NCI-H226 (cell line): Measurements from ENCODE around the gene CLDN11.

Source experiments
- DNase-seq: peaks from one replicate; pipeline ENCODE4 v3.0.0-alpha.2; 2015

CLDN11 gene

DNA sequence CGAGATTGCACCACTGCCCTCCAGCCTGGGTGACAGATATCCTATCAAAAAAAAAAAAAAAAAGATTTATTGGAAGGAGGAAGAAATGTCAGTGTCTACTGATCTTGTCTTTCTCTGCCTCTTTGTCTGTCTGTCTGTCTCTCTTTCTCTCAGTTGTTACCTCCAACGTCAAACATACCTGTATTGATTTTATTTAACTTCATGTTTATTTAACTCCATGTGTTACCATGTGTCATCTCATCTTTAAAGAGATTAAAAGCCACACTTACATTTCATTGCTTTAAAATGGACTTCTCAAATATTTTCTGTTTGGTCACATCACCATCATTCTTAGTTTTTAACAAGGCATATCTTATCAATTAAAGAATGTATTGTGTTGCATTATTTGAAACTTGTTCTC is 9.4 kb downstream of the CLDN11 start:
- no peak for DNase-seq

DNA sequence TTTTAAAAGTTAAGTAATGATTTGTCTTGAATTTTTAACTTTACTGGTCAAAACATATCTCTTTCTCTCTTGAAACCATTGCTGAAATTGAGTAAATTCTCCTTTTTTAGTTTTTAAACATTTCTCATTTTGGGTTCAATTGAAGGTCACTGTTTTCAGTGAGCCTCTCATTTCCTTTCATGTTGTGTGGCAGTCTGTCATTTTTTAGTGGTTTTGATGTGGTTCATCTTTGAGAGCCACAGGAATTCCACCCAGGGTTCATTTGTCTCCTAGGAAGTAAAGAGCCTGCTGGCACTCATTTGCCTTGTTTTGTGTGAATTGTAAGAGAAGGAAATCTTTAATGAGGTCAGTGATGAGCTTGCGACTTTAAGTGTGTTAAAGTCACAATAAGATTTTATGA is 10.4 kb downstream of the CLDN11 start:
- DNase-seq = peak; percentile 36

DNA sequence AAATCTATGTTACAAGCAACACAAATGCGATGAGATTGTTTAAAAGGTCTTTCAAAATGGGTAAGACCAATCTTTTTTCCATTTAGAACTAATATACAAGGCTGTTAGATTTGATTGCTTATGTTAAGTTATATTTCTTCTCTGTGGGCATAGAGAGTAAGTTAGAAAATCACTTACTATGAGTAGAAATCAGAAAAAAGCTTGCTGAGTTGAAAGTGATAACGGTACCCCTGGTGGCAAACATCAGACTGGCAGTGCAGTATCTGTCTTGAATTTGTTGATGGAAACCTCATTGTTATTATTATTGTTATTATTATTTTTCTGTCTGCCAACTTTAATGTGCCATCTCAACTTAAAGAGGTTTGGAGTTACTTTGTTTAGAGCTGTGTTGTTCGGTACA is 12.4 kb downstream of the CLDN11 start:
- no peak for DNase-seq

DNA sequence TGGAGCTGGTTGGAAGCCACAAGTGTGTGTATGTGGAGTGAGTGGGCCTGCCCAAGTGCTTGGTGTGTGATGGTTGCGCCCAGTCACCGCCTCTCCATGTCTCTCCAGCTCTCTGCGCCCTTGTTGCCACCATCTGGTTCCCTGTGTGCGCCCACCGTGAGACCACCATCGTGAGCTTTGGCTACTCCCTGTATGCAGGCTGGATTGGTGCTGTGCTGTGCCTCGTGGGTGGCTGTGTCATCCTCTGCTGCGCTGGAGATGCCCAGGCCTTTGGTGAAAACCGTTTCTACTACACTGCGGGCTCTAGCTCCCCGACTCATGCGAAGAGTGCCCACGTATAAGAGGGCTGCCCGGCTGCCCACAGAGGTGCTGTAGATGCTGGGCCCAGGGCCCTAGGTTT is 13.7 kb downstream of the CLDN11 start:
- no peak for DNase-seq

DNA sequence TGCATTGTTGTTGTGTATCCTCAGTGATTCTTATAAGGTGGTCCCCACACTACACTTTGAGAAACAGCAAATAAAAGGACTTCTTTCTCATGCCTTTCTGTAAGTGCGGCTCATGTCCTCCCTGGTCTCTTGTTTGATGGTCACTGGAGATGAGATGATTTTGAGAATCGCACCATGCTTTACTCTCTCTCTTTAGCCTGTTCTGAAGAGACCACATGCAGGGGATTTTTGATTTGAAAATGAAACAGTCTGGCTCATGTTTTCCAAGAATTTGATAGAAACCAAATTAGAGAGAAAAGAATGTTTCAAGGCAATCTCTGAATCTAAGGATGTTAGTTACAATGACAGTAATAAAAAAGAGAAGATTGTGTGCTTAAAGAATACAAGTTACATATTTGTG is 18.0 kb downstream of the CLDN11 start:
- DNase-seq = no peak

DNA sequence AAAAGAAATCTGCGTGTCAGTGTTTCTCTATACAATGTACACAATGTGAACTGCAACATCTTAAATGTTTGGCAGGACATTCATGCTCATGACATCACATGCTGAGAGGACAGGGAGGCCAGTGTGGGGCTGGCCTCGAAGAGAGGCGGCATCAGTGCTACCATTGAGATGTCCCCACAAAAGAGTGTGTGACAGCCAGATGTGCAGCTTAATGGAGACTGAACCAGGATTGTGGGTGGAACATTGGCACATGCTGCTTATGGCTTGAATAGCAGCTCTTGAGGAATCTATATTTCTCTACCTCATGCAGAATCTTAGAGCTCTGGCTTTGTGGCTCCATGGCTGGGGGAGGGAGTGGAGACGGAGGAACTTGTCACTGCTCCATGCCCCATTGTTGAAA is 18.5 kb downstream of the CLDN11 start:
- DNase-seq = no peak

DNA sequence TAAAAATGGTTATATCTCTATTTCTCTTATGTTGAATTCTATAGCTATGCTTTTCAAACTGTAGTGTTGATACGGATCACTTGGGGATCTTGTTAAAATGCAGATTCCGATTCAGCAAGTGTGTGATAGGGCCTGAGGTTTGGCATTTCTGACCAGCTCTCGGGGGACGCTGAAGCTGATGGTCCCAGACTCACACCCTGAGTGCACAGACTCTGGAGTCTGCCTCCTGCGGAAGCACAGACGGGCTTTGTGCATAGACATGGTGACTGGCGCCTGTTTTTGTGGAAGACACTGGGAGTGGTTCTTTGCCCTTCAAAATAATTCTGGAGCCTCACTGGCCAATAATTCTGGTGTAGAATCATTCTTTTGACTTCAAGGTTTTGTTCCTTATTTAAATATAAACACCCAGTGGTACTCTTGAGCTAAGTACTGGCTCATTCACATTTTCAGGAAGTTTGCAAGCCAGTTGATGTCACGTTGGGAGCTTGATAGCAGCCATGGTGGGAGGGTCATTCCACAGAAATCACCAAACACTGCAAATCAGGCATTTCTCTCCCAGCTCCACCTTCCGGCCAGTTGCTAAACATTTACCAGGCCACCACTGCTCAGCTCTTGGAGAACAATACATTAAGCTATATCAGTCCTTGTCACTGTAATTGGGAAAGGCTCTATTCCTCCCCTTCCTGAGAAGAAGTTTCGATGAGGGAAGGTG is 19.2 kb downstream of the CLDN11 start:
- no peak for DNase-seq

DNA sequence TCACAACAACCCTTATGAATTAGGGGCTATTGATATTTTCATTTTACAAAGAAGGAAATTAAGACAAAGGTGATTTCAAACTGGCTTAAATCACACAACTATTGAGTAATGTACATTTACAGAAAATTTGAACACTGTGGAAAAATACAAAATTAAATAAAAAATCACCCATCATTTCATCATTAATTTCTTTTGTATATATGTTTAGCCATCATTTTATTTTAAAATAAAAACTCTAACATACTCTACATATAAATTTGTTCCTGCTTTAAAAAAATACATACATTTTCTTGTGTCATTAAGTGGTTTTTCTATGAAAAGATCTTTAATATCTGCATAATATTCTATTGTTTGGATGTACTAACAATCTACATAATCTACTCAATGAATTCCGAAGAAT is 20.2 kb downstream of the CLDN11 start:
- DNase-seq = no peak

DNA sequence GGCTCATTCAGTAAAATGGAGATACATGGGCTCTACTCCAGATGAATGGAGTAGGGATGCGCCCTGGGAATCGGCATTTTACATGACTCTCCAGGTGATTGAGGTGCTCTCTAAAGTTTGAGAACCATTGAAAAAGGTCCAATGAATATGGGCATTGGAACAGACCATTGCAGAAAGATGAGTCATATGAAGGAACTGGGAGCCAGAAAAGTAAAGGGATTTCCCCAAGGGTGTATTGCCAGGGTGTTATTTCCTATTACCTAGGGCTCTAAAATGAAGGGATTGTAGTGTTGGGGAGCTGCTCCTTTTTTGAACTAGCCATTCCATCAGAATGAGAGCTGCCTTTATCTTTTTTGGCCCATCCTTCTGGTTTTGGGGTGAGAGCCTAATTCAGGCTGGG is 21.7 kb downstream of the CLDN11 start:
- DNase-seq = peak; percentile 74

DNA sequence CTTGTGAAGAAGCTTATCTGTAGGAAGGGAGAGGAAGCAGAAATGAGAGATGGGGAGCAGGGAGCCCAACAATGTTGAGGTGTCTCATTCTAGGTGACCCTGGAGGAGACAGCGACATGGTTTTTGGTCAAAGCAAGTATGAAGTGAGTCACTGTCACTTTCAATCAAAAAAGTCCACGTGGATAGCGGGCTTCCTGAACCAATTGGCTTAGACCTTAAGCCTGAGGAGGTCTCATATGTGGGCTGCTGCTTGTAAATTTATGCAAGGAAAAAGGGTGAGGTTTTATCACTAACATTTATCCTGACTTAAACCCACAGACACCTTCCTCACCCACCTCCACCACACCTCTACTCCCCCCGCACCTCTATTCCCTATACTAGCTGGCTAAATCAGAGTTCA is 22.7 kb downstream of the CLDN11 start:
- no peak for DNase-seq

DNA sequence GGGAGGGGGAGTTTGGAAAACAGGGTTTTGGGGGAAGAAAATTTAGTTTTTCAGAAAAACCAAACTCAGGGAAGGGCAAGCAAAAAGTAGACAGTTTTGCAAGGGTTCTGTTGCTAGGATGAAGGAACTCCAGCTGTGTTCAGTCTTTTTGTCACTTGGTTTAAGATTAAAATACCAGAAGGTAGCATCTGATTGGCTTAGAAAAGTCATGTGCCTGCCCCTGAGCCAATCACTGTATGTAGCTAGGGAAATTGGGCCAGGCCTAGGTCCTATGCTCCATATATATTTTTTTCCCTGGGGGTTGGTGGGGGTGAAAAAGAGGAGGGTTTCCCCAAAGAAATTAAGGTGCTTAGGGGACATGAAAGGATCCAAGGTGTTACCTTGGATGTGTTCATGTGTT is 24.3 kb downstream of the CLDN11 start:
- DNase-seq = no peak

DNA sequence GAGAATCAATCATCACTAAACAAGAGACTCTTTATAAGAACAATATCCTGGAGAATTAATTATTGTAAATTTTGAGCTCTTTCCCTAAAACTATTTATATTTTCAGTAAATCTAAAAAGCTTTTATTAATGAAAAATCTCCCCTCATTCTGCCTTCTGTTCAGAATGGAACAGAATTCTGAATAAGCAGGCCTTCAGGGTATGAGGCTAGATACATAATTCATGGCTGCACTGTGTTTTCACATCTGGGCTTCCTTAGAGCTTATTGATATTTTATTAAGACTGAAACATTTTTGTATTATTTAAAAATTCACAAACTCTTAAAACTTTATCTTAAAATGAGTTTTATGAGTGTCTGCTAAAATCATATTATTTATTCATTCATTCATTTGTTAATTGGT is 24.8 kb downstream of the CLDN11 start:
- DNase-seq = no peak

DNA sequence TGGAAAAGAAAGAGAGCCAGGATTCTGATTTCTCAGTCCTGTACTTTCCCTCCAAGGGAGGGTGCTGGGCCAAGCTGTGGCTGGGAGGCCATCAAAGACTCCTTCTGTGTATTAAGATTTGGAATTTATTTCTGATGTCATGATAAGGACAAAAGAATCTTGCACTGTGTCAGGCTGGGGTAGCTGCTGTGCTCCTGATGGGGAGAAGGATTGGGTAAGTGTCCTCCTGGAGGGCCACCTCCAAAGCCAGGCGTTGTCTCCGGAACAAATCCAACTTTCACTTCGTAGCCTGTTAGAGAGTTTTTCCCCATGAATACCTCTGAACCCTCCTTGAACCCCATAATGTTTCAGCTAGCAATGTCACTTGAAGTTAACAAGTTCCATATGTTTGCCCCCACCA is 29.9 kb downstream of the CLDN11 start:
- DNase-seq = no peak

DNA sequence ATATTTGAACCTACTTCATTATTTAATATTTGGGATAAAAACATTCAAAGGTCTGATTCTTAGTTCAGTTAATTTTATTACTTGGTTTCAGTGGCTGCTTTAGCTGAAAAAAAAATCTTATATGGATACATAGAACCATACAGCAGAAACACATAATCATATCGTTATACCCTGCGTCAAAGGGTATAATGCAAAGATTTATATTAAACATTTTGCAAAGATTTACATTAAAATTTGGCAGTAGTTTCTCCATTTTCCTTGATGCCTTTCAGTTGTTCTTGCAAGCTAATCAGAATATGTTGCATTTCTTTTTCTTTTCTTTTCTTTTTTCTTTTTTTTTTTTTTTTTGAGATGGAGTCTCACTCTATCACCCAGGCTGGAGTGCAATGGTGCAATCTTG is 31.4 kb downstream of the CLDN11 start:
- no peak for DNase-seq

DNA sequence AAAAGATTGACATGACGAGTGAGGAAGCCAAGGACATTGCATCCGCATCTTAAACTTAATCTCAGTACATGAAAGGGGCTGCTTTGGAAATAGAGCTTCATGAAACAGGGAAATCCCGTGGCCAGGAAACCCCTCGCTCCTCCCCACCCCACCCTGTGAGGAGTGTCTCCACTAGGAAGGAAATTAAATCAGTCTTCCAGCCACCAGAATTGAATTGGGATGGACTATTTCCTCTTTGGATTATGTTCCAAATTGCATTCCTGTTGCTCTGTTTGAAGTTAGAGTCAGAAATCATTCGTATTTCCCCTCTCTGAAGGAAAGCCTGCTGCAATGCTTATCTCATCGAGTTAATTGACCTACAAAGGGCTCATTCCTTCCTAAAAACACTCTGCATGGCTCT is 35.8 kb downstream of the CLDN11 start:
- DNase-seq = no peak

DNA sequence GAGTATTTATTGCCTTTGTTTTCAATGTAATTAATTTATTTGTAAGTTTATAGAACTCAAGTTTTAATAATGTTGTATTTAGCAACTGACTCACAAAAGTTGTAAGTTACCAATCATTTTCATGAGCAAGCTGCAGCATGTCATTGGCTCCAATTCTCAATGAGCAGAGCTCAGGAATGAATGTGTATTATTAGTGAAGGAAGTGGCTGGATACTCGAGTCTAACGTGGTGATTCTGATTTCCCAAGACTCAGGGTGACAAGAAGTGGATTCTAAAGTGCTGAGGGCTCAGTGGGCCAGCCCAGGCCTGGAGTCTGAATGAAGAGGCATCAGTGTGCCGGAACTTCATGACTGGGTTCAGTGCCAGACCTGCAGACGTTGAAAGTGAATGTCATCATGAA is 39.6 kb downstream of the CLDN11 start:
- DNase-seq = no peak

DNA sequence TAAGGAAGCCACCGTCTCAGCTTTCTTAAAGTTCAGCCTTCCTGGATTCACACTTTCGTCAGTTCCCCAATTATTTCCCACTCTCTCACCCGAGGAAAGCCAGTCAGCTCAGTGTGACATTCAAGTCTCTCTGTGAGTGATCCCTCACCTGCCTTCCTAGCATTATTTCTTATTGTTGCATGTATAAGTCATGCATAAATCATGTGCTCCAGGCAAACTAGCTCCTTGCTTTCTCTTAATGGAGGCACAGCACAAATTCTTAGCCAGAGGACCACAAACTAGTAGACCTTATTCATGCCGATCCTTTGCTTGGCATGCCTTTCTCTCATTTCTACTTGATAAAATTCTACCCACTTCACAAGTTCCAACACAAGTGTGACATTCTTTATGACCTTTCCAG is 44.3 kb downstream of the CLDN11 start:
- DNase-seq = no peak

DNA sequence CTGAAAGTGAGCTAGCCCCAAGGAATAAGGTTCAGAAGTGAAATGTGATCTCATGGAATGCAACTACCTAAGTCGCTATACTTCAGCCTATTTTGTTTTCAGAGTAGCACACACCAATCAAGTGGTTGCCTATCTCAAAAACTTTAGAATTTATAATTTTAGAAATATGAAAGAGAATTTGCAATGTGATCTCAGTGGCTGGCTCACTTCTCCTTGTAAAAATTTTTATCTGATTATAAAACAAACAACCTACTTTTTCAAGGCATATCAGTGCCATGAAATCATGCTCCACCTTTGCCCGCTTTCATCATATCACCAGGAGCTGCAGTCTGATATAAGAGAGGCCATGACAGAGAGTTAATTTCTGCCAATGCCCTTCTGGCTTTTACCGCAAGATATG is 47.3 kb downstream of the CLDN11 start:
- no peak for DNase-seq

DNA sequence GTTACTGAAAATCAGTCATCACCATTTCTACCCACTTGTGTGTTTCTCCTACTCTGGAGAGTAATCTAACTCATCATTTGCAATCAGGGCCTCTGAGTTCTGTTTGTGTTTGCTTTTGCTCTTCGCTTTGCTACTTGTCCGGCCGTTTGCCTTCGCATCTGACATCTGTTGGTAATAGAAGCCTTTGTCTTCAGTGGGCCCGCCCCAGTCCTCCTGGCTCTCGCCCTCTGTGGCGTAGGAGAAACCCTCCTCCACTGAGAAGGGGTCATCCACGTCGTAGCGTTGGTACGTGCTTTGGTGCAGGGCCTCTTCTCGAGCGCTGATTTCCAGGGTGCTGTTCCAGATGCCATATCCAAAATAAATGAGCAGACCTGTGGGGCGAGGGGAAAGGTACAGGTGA is 48.3 kb downstream of the CLDN11 start:
- DNase-seq = no peak

DNA sequence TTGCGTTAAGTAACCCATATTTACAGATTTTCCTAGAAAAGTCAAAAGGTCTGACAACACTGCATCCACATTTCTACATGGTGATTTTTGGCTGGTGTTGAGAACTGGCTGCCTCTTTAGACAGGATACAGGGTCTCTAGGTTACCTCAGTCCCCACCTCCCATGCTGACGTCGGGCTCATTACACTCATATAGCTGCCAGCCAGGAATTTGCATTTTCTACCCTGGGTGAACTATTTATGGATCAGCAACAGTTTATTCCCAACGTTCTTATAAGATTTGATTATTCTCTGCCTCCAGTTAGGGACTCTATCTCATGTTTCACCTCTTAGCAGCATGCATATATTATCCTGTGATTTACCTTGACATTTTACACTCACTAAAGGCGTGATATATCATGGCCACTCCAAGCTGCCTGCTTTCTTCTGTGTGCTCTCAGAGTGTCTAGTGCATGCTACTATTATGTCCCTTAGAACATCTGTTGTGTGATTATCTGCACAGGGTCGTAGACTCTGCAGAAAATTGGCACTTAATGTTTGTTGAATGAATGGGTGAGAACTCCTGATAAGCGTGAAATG is 49.0 kb downstream of the CLDN11 start:
- DNase-seq = no peak

DNA sequence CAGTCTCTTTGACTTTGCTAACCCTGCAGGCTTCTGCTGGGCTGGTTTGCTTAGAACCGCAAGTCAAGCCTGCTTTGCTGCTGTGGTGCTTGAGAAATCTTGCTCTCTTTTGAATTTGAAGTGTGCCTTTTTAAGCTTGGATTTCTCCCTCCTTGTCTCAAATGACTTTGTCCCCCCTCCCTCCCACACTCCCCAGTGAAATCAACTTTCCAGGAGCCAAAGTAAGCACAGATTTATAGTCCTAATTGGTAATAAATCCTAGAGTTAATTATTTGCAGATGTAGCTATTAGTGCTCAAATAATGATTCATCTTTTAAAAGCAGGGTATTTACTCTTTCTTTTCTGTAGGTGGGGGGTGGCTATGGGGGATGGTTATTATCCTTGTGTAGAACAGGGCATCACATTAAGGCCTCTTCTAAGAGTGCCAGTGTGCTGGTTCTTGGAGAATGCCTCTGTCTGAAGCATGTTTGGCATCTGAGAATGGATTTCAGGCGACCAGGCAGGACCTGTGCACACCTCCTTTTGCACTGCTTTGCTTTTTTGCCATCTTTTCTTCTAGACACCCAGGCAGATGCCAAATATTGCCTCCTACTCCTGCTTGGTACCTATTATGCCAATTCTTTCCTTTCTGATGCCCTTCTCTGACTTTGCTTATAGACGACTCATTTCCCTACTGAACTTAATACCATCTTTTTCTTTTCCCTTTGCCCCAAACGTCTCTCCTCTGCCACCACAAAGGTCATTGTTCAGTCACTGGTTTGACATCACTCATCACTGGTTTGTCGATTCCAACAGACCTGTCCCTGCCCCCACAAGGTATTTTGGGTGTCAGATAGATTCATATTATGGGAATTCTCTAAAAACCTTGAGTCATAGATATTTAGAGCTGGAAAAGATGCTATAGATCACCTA is 50.7 kb downstream of the CLDN11 start:
- no peak for DNase-seq

DNA sequence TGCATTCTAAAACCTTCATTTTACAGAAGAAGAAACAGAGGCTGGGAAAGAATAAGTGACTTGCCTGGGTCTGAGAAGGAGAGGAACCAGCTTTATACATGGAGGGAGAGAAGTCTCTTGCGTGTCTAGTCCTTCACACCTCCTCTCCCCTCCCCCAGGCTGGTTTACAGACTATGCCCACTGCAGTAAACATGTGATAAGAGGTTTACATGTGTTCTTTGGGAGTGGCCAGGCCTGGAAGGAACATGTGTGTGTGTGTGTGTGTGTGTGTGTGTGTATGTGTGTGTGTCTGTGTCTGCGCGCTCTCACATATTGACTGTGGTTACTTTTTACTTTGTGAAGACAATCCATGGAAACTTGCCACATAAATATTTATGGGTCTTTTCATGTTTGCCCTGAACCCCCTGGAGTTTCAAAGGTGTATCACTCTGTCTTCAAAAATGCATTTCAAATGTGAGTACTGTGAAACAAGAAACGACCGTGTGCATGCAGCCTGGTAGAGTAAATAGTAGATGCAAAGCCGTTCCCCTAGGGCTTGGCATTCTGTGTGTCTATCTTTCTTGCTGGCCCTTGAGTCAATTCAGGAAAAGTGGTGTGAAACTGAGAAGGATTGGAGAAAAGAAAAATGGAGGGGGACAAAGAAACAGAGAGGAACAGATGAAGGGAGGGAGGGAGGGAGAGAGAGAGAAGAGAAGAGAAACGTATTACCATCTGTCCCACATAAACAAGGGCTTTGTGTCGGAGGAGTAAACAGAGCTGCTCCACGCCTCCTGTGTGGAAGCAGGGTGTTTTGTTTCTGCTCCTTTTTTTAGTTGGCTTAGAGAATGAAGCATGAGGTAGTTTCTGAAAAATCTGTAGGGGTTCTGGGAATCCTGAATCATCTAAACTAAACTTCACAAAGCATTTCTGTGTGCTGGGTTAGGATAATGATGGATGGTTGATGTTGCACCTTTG is 51.7 kb downstream of the CLDN11 start:
- peak; percentile 19 for DNase-seq

DNA sequence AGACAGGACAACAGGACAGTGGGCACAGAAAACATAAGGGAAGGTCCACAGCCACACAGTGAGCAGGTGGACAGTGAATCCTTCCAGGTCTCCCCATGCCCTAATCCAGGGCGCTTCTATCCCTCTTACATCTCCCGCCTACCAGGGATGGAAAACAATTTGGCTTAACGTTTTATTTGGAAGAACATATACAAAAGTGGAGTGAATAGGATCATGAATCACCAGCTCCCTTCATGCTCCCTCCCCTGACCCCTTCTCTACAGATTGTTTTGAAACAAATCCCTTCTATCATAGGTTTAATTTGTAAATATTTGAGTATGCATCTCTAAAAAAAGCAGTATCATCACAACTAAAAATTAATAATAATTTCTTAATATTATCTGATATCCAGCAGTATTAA is 52.5 kb downstream of the CLDN11 start:
- DNase-seq = no peak
